ENCODE data around the gene C9orf50. TPM values are rescaled to one million over a fixed set of nuclear protein-coding genes. Genes with fewer than 3 reads are reported as not detected.
A peak's percentile ranks its signal among the peaks of the same experiment; 100 is the strongest.

The C9orf50 gene
- total and polyA plus RNA-seq, 2 donors (not counting 1 experiment from before 2014, with no cell fraction given) = not detected

DNA sequence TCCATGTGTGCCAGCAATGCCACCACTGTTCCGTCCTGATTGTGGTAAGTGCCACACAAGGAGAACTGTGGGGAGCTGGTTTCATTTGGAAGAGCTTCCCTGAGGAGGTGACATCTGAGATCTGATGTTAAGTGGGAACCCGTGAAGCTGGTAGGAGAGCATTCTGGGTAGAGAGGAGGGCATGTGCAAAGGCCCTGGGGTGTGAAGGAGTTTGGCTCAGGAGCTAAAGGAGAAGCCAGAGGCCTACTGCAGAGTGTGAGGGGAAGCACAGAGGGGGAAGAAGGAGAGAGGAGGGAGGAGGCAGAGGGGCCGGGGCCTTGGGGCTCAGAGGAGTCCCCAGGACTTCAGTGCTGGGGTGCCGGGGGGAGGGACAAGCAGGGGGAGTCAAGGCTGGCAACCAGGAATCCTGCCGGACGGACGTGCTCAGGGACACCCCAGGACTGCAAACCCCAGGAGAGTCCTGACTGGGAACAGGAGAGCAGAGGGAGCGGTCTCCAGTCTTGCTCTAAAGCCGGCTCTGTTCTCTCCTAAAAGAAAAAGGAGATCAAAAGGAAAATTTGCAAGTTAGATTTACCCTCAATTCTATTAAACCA is 19.7 kb downstream of the C9orf50 start:
- intact Hi-C loops (cut with micrococcal nuclease) = no loop called here
- peaks cover 0 to 32% (median 11%) of the 10 kb centered on the region in 4 experiments for H3K27me3 ChIP-seq (replicated peaks in 1 of 4; ENCODE audit: control extremely low read depth in 1 of 4, control insufficient read depth in 3 of 4, insufficient read depth in 4 of 4, low read length in 3 of 4)
- H3K4me1 ChIP-seq (ENCODE audit: control insufficient read depth in 2 of 2, insufficient read depth in 2 of 2, low read length in 2 of 2) = peaks cover 14 to 15% of the 10 kb centered on the region in 2 donors
- Mint-ChIP-seq H3K9me3 (ENCODE audit: insufficient read depth) (no peaks in the 10 kb centered on the region), H3K27me3 (peaks cover 27% of the 10 kb centered on the region), H3K27ac (no peak overlapping the region), H3K4me1 (peaks cover 13% of the 10 kb centered on the region), H3K4me3 (no peak overlapping the region)
- TF ChIP-seq, protein P1, sequence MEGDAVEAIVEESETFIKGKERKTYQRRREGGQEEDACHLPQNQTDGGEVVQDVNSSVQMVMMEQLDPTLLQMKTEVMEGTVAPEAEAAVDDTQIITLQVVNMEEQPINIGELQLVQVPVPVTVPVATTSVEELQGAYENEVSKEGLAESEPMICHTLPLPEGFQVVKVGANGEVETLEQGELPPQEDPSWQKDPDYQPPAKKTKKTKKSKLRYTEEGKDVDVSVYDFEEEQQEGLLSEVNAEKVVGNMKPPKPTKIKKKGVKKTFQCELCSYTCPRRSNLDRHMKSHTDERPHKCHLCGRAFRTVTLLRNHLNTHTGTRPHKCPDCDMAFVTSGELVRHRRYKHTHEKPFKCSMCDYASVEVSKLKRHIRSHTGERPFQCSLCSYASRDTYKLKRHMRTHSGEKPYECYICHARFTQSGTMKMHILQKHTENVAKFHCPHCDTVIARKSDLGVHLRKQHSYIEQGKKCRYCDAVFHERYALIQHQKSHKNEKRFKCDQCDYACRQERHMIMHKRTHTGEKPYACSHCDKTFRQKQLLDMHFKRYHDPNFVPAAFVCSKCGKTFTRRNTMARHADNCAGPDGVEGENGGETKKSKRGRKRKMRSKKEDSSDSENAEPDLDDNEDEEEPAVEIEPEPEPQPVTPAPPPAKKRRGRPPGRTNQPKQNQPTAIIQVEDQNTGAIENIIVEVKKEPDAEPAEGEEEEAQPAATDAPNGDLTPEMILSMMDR (IDR thresholded peaks at IDR 0.05) = no peak
- TF ChIP-seq EZH2 (IDR thresholded peaks at IDR 0.05; ENCODE audit: borderline replicate concordance, insufficient read depth, low read depth, low read length, poor library complexity, severe bottlenecking) = no peak
- no peak for ATAC-seq (ENCODE audit: low read depth)
- WGBS (ENCODE audit: insufficient coverage) = 97% methylated on average over 7 of the region's 9 CpGs
- CTCF ChIA-PET = interaction anchor here (0.5 kb wide), 1 partner anchor 469 kb away, joined by 3 read pairs; no protein-coding TSS in a partner anchor
- no peak overlapping the region for H3K4me2 ChIP-seq (replicated peaks; ENCODE audit: low read depth, low read length, poor library complexity, severe bottlenecking)
- no peak overlapping the region for H3K4me3 ChIP-seq (ENCODE audit: control extremely low read depth in 1 of 5, extremely low read depth in 1 of 5, insufficient read depth in 1 of 5, low read depth in 2 of 5, low read length in 4 of 5)
- no peak for DNase-seq
- no peaks in the 10 kb centered on the region for H4K20me1 ChIP-seq (ENCODE audit: control insufficient read depth, insufficient read depth, low read length, poor library complexity, severe bottlenecking)
- no peak overlapping the region for H2AFZ ChIP-seq (ENCODE audit: insufficient read depth, low read depth, low read length, poor library complexity, severe bottlenecking)
- H3K79me2 ChIP-seq (ENCODE audit: control insufficient read depth, insufficient read depth, low read length) = no peaks in the 10 kb centered on the region
- H3K27ac ChIP-seq (ENCODE audit: low read length in 2 of 2) = no peak overlapping the region
- H3K9me3 ChIP-seq (ENCODE audit: control extremely low read depth in 1 of 3, control insufficient read depth in 2 of 3, insufficient read depth in 1 of 3, low read length in 2 of 3) = peaks cover 0 to 9% (median 0%) of the 10 kb centered on the region in 3 donors
- H3K9ac ChIP-seq (ENCODE audit: low read length) = no peak overlapping the region
- H3K36me3 ChIP-seq (replicated peaks in 1 of 2; ENCODE audit: control extremely low read depth in 1 of 2, control insufficient read depth in 1 of 2, extremely low read depth in 1 of 2, insufficient read depth in 2 of 2, low read length in 1 of 2) = no peaks in the 10 kb centered on the region
- POLR2A ChIA-PET = no interaction called here

DNA sequence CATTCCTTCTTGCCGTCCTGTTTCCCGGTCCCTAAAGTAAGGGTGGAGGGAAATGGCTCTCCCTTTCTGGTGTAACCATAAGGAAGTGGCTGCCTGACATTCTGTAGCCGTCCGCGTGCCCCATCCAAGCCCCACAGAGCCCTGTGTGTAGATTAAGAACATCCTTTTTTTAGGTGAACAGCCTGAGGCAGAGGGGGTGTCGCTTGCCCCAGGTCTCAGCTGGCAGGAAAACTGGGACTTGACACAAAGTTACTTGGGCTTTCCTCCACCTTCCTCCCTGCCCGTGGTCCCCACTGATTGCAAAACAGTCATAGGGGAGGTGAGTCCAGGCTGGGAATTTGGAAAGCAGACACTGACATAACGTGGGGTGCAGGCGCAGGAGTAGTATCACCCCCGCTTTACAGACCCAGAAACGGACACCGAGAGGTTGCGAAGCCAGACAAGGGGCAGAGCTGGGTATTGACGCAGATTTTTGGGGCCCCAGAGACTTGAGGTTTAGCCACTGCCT is 22.8 kb downstream of the C9orf50 start:
- Histone ChIP-seq H4K20me1 (ENCODE audit: control insufficient read depth, insufficient read depth, low read length, poor library complexity, severe bottlenecking) (no peaks in the 10 kb centered on the region), H2AFZ (ENCODE audit: insufficient read depth, low read depth, low read length, poor library complexity, severe bottlenecking) (peak overlapping the region; percentile 49), H3K36me3 (replicated peaks in 1 of 2; ENCODE audit: control extremely low read depth in 1 of 2, control insufficient read depth in 1 of 2, extremely low read depth in 1 of 2, insufficient read depth in 2 of 2, low read length in 1 of 2) (no peaks in the 10 kb centered on the region), H3K9ac (ENCODE audit: low read length) (peak overlapping the region; percentile 26), H3K9me3 (ENCODE audit: control extremely low read depth in 1 of 3, control insufficient read depth in 2 of 3, insufficient read depth in 1 of 3, low read length in 2 of 3) (peaks cover 0 to 9% (median 0%) of the 10 kb centered on the region in 3 donors), H3K27me3 (replicated peaks in 1 of 4; ENCODE audit: control extremely low read depth in 1 of 4, control insufficient read depth in 3 of 4, insufficient read depth in 4 of 4, low read length in 3 of 4) (peaks cover 0 to 40% (median 11%) of the 10 kb centered on the region in 4 experiments), H3K4me2 (replicated peaks; ENCODE audit: low read depth, low read length, poor library complexity, severe bottlenecking) (peak overlapping the region; percentile 69), H3K79me2 (ENCODE audit: control insufficient read depth, insufficient read depth, low read length) (no peaks in the 10 kb centered on the region), H3K4me3 (ENCODE audit: control extremely low read depth in 1 of 5, extremely low read depth in 1 of 5, insufficient read depth in 1 of 5, low read depth in 2 of 5, low read length in 4 of 5) (peak overlapping the region in 2 of 5 experiments; percentile 23), H3K4me1 (ENCODE audit: control insufficient read depth in 2 of 2, insufficient read depth in 2 of 2, low read length in 2 of 2) (peaks cover 14 to 15% of the 10 kb centered on the region in 2 donors), H3K27ac (ENCODE audit: low read length in 2 of 2) (no peak overlapping the region)
- ATAC-seq (ENCODE audit: low read depth) (peak; percentile 55), DNase-seq (peak; percentile 38)
- POLR2A ChIA-PET = no interaction called here
- CTCF ChIA-PET = no interaction called here
- Mint-ChIP-seq H3K27ac (peak overlapping the region; percentile 32), H3K27me3 (peaks cover 50% of the 10 kb centered on the region), H3K9me3 (ENCODE audit: insufficient read depth) (no peaks in the 10 kb centered on the region), H3K4me1 (peaks cover 12% of the 10 kb centered on the region), H3K4me3 (peak overlapping the region; percentile 45)
- TF ChIP-seq EZH2 (IDR thresholded peaks at IDR 0.05; ENCODE audit: borderline replicate concordance, insufficient read depth, low read depth, low read length, poor library complexity, severe bottlenecking) = no peak
- TF ChIP-seq, protein P1 (IDR thresholded peaks at IDR 0.05) = no peak
- WGBS (ENCODE audit: insufficient coverage) = 43% methylated on average over 10 of the region's 14 CpGs
- intact Hi-C loops (cut with micrococcal nuclease) = no loop called here

Data from B cell (primary cell).